Activated T-helper 2 cell treated with anti-CD3 and anti-CD28 coated beads, Interferon-gamma antibody, Interleukin-2, Interleukin-4, amounts not matched to agents 10 μg/mL and 5 μg/mL and 100 μg/mL, durations not matched to agents 14 hours and 24 hours and 36 hours (primary cell): ENCODE results near the gene LINC00237. TPM values are rescaled to one million over a fixed set of nuclear protein-coding genes. Genes with fewer than 3 reads are reported as not detected.

Experiments used
- DNase-seq: peaks from one replicate; pipeline ENCODE4 v3.0.0; 2021; ENCODE audit warnings: low spot score
- H3K27ac Mint-ChIP-seq: one replicate; pipeline ENCODE4 v1.8.0; 2021; ENCODE audit warnings: mixed read lengths
- H3K27me3 Mint-ChIP-seq: one replicate; pipeline ENCODE4 v1.8.0; 2021; ENCODE audit warnings: low read depth, mixed read lengths
- H3K36me3 Mint-ChIP-seq: one replicate; pipeline ENCODE4 v1.8.0; 2021; ENCODE audit warnings: low read depth, mixed read lengths
- H3K4me1 Mint-ChIP-seq: one replicate; pipeline ENCODE4 v1.8.0; 2021; ENCODE audit warnings: low read depth, mixed read lengths
- H3K4me3 Mint-ChIP-seq: one replicate; pipeline ENCODE4 v1.8.0; 2021; ENCODE audit warnings: low read depth, mild to moderate bottlenecking, moderate library complexity, mixed read lengths
- H3K9me3 Mint-ChIP-seq: one replicate; pipeline ENCODE4 v1.8.0; 2021; ENCODE audit warnings: mixed read lengths
- intact Hi-C: fragments of 100-400 bp; cut with micrococcal nuclease; formaldehyde crosslinking; loops from one replicate; pipeline ENCODE4 v1.15.1; 2023
- total RNA-seq: library from RNA; stranded (reverse); gene quantifications from 2 replicates; pipeline ENCODE4 v1.2.3, GENCODE V29; 2022

LINC00237 gene
- total RNA-seq, 1 donor from 2014 or later: not detected

- Mint-ChIP-seq H3K4me3 (no peak overlapping the region), H3K36me3 (no peaks in the 10 kb centered on the region), H3K27ac (no peak overlapping the region), H3K9me3 (no peaks in the 10 kb centered on the region), H3K27me3 (peaks cover 39% of the 10 kb centered on the region), H3K4me1 (peaks cover 3% of the 10 kb centered on the region)
- no peak for DNase-seq
- intact Hi-C loops: no loop called here
These were observed 12.0 kb upstream of the LINC00237 start for GRCh38 chr20:21118138-21118537.

- no peak overlapping the region for H3K27ac Mint-ChIP-seq
- intact Hi-C loops: no loop called here
- H3K36me3 Mint-ChIP-seq: no peaks in the 10 kb centered on the region
- H3K4me3 Mint-ChIP-seq: no peak overlapping the region
- H3K9me3 Mint-ChIP-seq: no peaks in the 10 kb centered on the region
- no peak for DNase-seq
- H3K4me1 Mint-ChIP-seq: peaks cover 3% of the 10 kb centered on the region
- peaks cover 41% of the 10 kb centered on the region for H3K27me3 Mint-ChIP-seq
These were observed 11.4 kb upstream of the LINC00237 start for GRCh38 chr20:21117521-21117920.

- no peaks in the 10 kb centered on the region for H3K36me3 Mint-ChIP-seq
- peaks cover 54% of the 10 kb centered on the region for H3K27me3 Mint-ChIP-seq
- H3K4me3 Mint-ChIP-seq: no peak overlapping the region
- H3K4me1 Mint-ChIP-seq: peaks cover 3% of the 10 kb centered on the region
- H3K27ac Mint-ChIP-seq: no peak overlapping the region
- DNase-seq: no peak
- H3K9me3 Mint-ChIP-seq: no peaks in the 10 kb centered on the region
- intact Hi-C loops: no loop called here
These were observed 8.4 kb upstream of the LINC00237 start for GRCh38 chr20:21114584-21114983.

GRCh38 chr20:21113697-21114096 lies 7.5 kb upstream of the LINC00237 start:
- Mint-ChIP-seq H3K9me3 (no peaks in the 10 kb centered on the region), H3K27me3 (peaks cover 57% of the 10 kb centered on the region), H3K4me3 (no peak overlapping the region), H3K27ac (no peak overlapping the region), H3K4me1 (peaks cover 3% of the 10 kb centered on the region), H3K36me3 (no peaks in the 10 kb centered on the region)
- intact Hi-C loops: no loop called here
- no peak for DNase-seq

- Mint-ChIP-seq H3K9me3 (no peaks in the 10 kb centered on the region), H3K36me3 (no peaks in the 10 kb centered on the region), H3K27ac (no peak overlapping the region), H3K4me3 (no peak overlapping the region), H3K27me3 (peaks cover 65% of the 10 kb centered on the region), H3K4me1 (peaks cover 2% of the 10 kb centered on the region)
- DNase-seq: no peak
- intact Hi-C loops: no loop called here
These were observed 5.3 kb upstream of the LINC00237 start for GRCh38 chr20:21111416-21111815.

GRCh38 chr20:21110811-21111210 lies 4.7 kb upstream of the LINC00237 start:
- intact Hi-C loops: no loop called here
- Mint-ChIP-seq H3K4me3 (no peak overlapping the region), H3K36me3 (no peaks in the 10 kb centered on the region), H3K27me3 (peaks cover 68% of the 10 kb centered on the region), H3K9me3 (no peaks in the 10 kb centered on the region), H3K27ac (no peak overlapping the region), H3K4me1 (peaks cover 3% of the 10 kb centered on the region)
- no peak for DNase-seq

GRCh38 chr20:21109144-21109543 lies 3.0 kb upstream of the LINC00237 start:
- intact Hi-C loops: no loop called here
- DNase-seq: no peak
- Mint-ChIP-seq H3K4me1 (peaks cover 3% of the 10 kb centered on the region), H3K27ac (no peak overlapping the region), H3K4me3 (no peak overlapping the region), H3K9me3 (no peaks in the 10 kb centered on the region), H3K36me3 (no peaks in the 10 kb centered on the region), H3K27me3 (peaks cover 73% of the 10 kb centered on the region)

- intact Hi-C loops: no loop called here
- DNase-seq: no peak
- no peaks in the 10 kb centered on the region for H3K36me3 Mint-ChIP-seq
- no peaks in the 10 kb centered on the region for H3K9me3 Mint-ChIP-seq
- no peak overlapping the region for H3K4me3 Mint-ChIP-seq
- peaks cover 21% of the 10 kb centered on the region for H3K4me1 Mint-ChIP-seq
- H3K27me3 Mint-ChIP-seq: peaks cover 78% of the 10 kb centered on the region
- no peak overlapping the region for H3K27ac Mint-ChIP-seq
These were observed 558 bp downstream of the LINC00237 start for GRCh38 chr20:21105429-21106170.

- intact Hi-C loops: loop anchor here (5.0 kb wide), 2 partner anchors 738 to 1477 kb away; partner anchors contain the start of genes FOXA2 and INSM1
- Mint-ChIP-seq H3K27me3 (peaks cover 74% of the 10 kb centered on the region), H3K4me3 (no peak overlapping the region), H3K9me3 (no peaks in the 10 kb centered on the region), H3K4me1 (peaks cover 25% of the 10 kb centered on the region), H3K27ac (no peak overlapping the region), H3K36me3 (no peaks in the 10 kb centered on the region)
- DNase-seq: no peak
These were observed 1.2 kb downstream of the LINC00237 start for GRCh38 chr20:21104921-21105320.

- Mint-ChIP-seq H3K27me3 (peaks cover 72% of the 10 kb centered on the region), H3K9me3 (no peaks in the 10 kb centered on the region), H3K27ac (no peak overlapping the region), H3K36me3 (no peaks in the 10 kb centered on the region), H3K4me1 (peaks cover 25% of the 10 kb centered on the region), H3K4me3 (no peak overlapping the region)
- intact Hi-C loops: loop anchor here (5.0 kb wide), 2 partner anchors 737 to 1478 kb away; partner anchors contain the start of genes FOXA2 and INSM1
- no peak for DNase-seq
These were observed 1.7 kb downstream of the LINC00237 start for GRCh38 chr20:21104466-21104761.

GRCh38 chr20:21103582-21104465 lies 2.3 kb downstream of the LINC00237 start:
- peaks cover 30% of the 10 kb centered on the region for H3K4me1 Mint-ChIP-seq
- H3K27ac Mint-ChIP-seq: no peak overlapping the region
- intact Hi-C loops: loop anchor here (2.0 to 5.0 kb wide), 4 partner anchors 295 to 1478 kb away; partner anchors contain the start of genes FOXA2 and INSM1
- peaks cover 74% of the 10 kb centered on the region for H3K27me3 Mint-ChIP-seq
- H3K36me3 Mint-ChIP-seq: no peaks in the 10 kb centered on the region
- H3K4me3 Mint-ChIP-seq: peak overlapping the region; percentile 22
- DNase-seq: no peak
- H3K9me3 Mint-ChIP-seq: no peaks in the 10 kb centered on the region

- peak overlapping the region; percentile 70 for H3K4me3 Mint-ChIP-seq
- peaks cover 76% of the 10 kb centered on the region for H3K27me3 Mint-ChIP-seq
- H3K4me1 Mint-ChIP-seq: peaks cover 33% of the 10 kb centered on the region
- no peaks in the 10 kb centered on the region for H3K9me3 Mint-ChIP-seq
- DNase-seq: no peak
- peak overlapping the region; percentile 22 for H3K27ac Mint-ChIP-seq
- intact Hi-C loops: loop anchor here (2.0 to 5.0 kb wide), 4 partner anchors 296 to 1480 kb away; partner anchors contain the start of genes FOXA2 and INSM1
- H3K36me3 Mint-ChIP-seq: no peaks in the 10 kb centered on the region
These were observed 3.4 kb downstream of the LINC00237 start for GRCh38 chr20:21102603-21103311.
